ENCODE results near the gene ARSJ.

The ARSJ gene

GRCh38 chr4:113982181-113982580 lies 2.7 kb upstream of the ARSJ start:
- no peak for DNase-seq

- DNase-seq = no peak
Observed at GRCh38 chr4:113981591-113981990, 2.1 kb upstream of the ARSJ start.

- no peak for DNase-seq
Observed at GRCh38 chr4:113979905-113980615, 613 bp upstream of the ARSJ start.

GRCh38 chr4:113978561-113979147 lies 793 bp downstream of the ARSJ start:
- DNase-seq = no peak

GRCh38 chr4:113978105-113978504 lies 1.3 kb downstream of the ARSJ start:
- no peak for DNase-seq

- no peak for DNase-seq
Observed at GRCh38 chr4:113977526-113977855, 2.0 kb downstream of the ARSJ start.

GRCh38 chr4:113976741-113977525 lies 2.5 kb downstream of the ARSJ start:
- DNase-seq = no peak

- no peak for DNase-seq
Observed at GRCh38 chr4:113975578-113975977, 3.9 kb downstream of the ARSJ start.

GRCh38 chr4:113974467-113974866 lies 5.0 kb downstream of the ARSJ start:
- no peak for DNase-seq

- no peak for DNase-seq
Observed at GRCh38 chr4:113973345-113973744, 6.1 kb downstream of the ARSJ start.

- no peak for DNase-seq
Observed at GRCh38 chr4:113972781-113973180, 6.7 kb downstream of the ARSJ start.

- no peak for DNase-seq
Observed at GRCh38 chr4:113971706-113972360, 7.6 kb downstream of the ARSJ start.

- DNase-seq = no peak
Observed at GRCh38 chr4:113969709-113970334, 9.6 kb downstream of the ARSJ start.

- DNase-seq = no peak
Observed at GRCh38 chr4:113968473-113968872, 11.0 kb downstream of the ARSJ start.

- no peak for DNase-seq
Observed at GRCh38 chr4:113967687-113968086, 11.8 kb downstream of the ARSJ start.

- DNase-seq = no peak
Observed at GRCh38 chr4:113962719-113963265, 16.7 kb downstream of the ARSJ start.

- no peak for DNase-seq
Observed at GRCh38 chr4:113962016-113962347, 17.5 kb downstream of the ARSJ start.

- DNase-seq = no peak
Observed at GRCh38 chr4:113960684-113961321, 18.6 kb downstream of the ARSJ start.

- DNase-seq = no peak
Observed at GRCh38 chr4:113959539-113959937, 19.9 kb downstream of the ARSJ start.

- DNase-seq = no peak
Observed at GRCh38 chr4:113958766-113959538, 20.5 kb downstream of the ARSJ start.

- DNase-seq = no peak
Observed at GRCh38 chr4:113957956-113958355, 21.5 kb downstream of the ARSJ start.

- DNase-seq = no peak
Observed at GRCh38 chr4:113955948-113956347, 23.5 kb downstream of the ARSJ start.
